ENCODE measurements around the gene BTBD17. TPM values are rescaled to one million over a fixed set of nuclear protein-coding genes. Genes with fewer than 3 reads are reported as not detected.

Gene BTBD17
- total RNA-seq, 2 donors from 2014 or later: 0.22 TPM; not detected in 1

DNA sequence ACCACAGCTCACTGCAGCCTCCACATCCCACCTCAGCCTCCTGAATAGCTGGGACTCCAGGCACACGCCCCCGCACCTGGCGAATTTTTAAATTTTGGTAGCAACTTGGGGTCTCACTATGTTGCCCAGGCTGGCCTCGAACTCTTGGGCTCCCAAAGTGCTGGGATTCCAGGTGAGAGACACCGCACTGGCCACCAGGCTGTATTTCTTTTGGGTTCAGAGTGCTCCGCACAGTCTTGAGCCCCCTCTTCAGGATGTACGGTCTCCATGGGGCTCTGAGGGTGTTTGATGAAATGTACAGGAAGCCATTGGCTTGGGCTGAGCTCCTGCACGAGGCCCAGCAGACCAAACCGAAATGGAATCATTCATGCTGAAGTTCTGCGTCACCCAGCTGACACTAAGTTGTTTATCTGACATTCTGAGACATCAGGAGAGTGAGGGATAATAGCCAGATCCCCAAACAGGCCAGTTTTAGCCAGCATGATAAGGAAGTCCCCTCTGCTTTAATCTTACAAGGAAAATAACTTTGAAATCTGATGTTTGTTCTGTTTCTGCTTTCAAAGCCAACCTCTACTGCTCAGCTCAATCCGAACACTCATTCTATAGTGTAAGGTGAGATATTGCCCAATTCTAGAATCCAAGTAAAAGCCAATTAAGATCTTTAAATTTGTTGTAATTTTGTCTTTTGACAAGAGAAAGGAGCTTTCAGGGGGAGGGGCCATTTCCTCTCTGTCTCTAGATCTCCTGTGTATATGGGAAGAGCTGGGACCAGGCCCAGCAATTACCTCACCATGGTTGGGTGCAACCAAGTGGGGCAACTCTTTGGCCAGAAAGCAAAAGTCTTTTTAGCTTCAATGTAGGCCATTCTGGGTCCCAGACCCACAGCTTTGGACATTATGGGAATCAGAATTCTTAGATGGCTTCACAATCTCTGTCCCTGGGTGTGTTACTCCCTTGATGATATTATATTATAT, 29.3 kb upstream of the BTBD17 start:
- no peak for TF ChIP-seq CTCF (IDR thresholded peaks at IDR 0.05)
- Histone ChIP-seq H3K36me3 (no peaks in the 10 kb centered on the region), H3K9me3 (no peaks in the 10 kb centered on the region), H3K27ac (no peak overlapping the region), H3K4me1 (peaks cover 8% of the 10 kb centered on the region), H3K27me3 (no peaks in the 10 kb centered on the region), H3K9ac (ENCODE audit: low read depth in 2 of 2, low read length in 2 of 2) (no peak overlapping the region), H3K4me3 (no peak overlapping the region)
- intact Hi-C loops (cut with DNase I): no loop called here
- DNase-seq: no peak

DNA sequence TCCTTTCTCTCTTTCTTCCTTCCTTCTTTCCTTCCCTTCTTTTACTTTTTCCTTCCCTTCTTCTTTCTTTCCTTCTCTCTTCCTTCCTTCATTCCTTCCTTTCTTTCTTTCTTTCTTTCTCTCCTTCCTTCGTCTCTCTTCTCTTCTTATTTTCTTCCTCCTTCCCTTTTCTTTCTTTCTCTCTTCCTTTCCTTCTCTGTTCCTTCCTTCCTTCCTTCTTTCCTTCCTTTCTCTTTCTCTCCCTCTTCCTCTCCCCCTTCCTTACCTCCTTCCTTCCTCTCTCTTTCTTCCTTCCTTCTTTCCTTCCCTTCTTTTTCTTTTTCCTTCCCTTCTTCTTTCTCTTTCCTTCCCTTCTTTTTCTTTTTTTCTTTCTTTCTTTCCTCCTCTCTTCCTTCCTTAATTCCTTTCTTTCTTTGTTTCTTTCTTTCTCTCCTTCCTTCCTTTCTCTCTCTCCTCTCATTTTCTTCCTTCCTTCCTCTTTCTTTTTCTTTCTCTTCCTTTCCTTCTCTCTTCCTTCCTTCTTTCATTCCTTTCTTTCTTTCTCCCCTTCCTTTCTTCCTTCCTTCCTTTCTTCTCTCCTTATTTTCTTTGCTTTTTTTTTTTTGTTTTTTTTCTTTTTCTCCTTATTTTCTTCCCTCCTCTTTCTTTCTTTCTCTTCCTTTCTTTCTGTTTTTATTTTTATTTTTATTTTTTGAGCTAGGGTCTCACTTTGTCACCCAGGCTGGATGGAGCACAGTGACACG, 28.4 kb upstream of the BTBD17 start:
- no peak for DNase-seq
- Histone ChIP-seq H3K4me1 (peaks cover 8% of the 10 kb centered on the region), H3K36me3 (no peaks in the 10 kb centered on the region), H3K27me3 (no peaks in the 10 kb centered on the region), H3K27ac (no peak overlapping the region), H3K9me3 (no peaks in the 10 kb centered on the region), H3K9ac (ENCODE audit: low read depth in 2 of 2, low read length in 2 of 2) (no peak overlapping the region), H3K4me3 (no peak overlapping the region)
- intact Hi-C loops (cut with DNase I): no loop called here
- TF ChIP-seq CTCF (IDR thresholded peaks at IDR 0.05): no peak

GRCh38 chr17:74389084-74389753, 27.6 kb upstream of the BTBD17 start:
- DNase-seq: no peak

DNA sequence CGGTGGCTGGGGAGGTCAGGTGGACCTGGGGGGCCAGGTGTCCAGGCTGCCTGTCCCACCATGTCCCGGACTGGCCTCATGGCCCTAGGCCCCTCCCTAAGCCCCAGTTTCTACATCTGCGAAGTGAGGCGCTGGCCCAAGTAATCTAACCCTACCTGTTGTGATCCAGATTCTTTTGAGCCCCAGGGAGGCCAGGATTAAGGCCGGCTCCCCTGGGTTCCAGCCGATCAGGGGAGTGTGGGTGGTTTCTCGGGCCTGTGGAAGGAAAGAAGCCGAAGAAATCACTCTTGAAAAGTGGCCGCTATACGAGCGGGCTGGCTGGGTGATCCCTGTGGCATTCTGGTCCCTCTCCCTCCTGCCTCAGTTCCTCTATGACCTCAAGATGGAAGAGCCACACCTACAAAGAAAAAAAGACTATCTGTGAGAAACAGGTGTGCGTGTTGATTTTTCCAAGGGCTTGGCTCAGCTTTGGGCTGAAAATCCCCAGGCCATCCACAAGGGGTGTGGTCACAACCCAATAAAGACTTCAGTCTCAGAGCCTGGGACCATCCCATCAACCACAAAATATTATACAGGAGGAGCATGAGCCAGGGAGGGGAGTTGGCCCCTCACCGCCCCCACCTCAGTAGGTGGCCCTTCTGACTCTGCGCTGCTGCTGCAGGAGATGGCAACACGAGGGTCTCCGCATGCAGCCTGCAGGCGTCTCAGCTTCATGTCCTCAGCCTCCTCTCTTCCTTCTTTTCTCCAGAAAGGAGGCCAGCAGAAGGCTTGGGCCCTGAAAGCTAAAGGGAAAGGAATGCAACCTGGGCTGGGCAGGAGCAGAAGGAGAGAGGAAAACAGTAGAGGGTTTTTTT, 25.9 kb upstream of the BTBD17 start:
- Histone ChIP-seq H3K27me3 (no peaks in the 10 kb centered on the region), H3K27ac (no peak overlapping the region), H3K36me3 (no peaks in the 10 kb centered on the region), H3K4me1 (peaks cover 8% of the 10 kb centered on the region), H3K9me3 (no peaks in the 10 kb centered on the region), H3K4me3 (no peak overlapping the region), H3K9ac (ENCODE audit: low read depth in 2 of 2, low read length in 2 of 2) (no peak overlapping the region)
- intact Hi-C loops (cut with DNase I): no loop called here
- TF ChIP-seq CTCF (IDR thresholded peaks at IDR 0.05): no peak
- DNase-seq: peak; percentile 65

More at GRCh38 chr17:74389084-74389753, 27.6 kb upstream of the BTBD17 start:
- H3K27ac ChIP-seq: no peak overlapping the region
- H3K4me3 ChIP-seq: no peak overlapping the region
- no peaks in the 10 kb centered on the region for H3K27me3 ChIP-seq
- no peaks in the 10 kb centered on the region for H3K9me3 ChIP-seq
- TF ChIP-seq CTCF (IDR thresholded peaks at IDR 0.05): no peak
- H3K36me3 ChIP-seq: no peaks in the 10 kb centered on the region
- no peak overlapping the region for H3K9ac ChIP-seq (ENCODE audit: low read depth in 2 of 2, low read length in 2 of 2)
- intact Hi-C loops (cut with DNase I): no loop called here
- H3K4me1 ChIP-seq: peaks cover 8% of the 10 kb centered on the region

Measured in colonic mucosa (tissue), 4 donors.